GM13977 (cell line): Measurements from ENCODE around the gene PTPN7.

Experiments
- DNase-seq: peaks from one replicate; pipeline ENCODE4 v3.0.0; 2012; ENCODE audit warnings: low spot score
- in situ Hi-C: fragments of 300-500 bp; cut with MboI; formaldehyde crosslinking; loops from one replicate; pipeline ENCODE4 v1.12.0; 2022; ENCODE audit warnings: low sequenced_read_pairs, low pct_unique_long_range_greater_than_20kb, mixed read lengths, inconsistent platforms; ENCODE audit not compliant: unreplicated experiment
- TF ChIP-seq, protein P1 (sequence below): IDR thresholded peaks from 2 replicates; pipeline ENCODE4 v1.5.1; 2012; ENCODE audit warnings: mild to moderate bottlenecking, control low read depth; ENCODE audit not compliant: insufficient read depth; ENCODE audit errors: extremely low read depth, missing control alignments

Gene PTPN7

GRCh38 chr1:202160377-202160940, at the start of gene PTPN7:
TSS of gene PTPN7 (minus strand) at chr1:202160602. CDS start at chr1:202159402, 1,200 bp downstream.
- in situ Hi-C loops: no loop called here
- peak; percentile 78 for DNase-seq
- TF ChIP-seq, protein P1, sequence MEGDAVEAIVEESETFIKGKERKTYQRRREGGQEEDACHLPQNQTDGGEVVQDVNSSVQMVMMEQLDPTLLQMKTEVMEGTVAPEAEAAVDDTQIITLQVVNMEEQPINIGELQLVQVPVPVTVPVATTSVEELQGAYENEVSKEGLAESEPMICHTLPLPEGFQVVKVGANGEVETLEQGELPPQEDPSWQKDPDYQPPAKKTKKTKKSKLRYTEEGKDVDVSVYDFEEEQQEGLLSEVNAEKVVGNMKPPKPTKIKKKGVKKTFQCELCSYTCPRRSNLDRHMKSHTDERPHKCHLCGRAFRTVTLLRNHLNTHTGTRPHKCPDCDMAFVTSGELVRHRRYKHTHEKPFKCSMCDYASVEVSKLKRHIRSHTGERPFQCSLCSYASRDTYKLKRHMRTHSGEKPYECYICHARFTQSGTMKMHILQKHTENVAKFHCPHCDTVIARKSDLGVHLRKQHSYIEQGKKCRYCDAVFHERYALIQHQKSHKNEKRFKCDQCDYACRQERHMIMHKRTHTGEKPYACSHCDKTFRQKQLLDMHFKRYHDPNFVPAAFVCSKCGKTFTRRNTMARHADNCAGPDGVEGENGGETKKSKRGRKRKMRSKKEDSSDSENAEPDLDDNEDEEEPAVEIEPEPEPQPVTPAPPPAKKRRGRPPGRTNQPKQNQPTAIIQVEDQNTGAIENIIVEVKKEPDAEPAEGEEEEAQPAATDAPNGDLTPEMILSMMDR: peak; percentile 68

GRCh38 chr1:202208351-202208857, 48.0 kb upstream of the PTPN7 start:
- TF ChIP-seq, protein P1: no peak
- in situ Hi-C loops: no loop called here
- no peak for DNase-seq

GRCh38 chr1:202207292-202207691, 46.9 kb upstream of the PTPN7 start:
- in situ Hi-C loops: no loop called here
- DNase-seq: no peak
- TF ChIP-seq, protein P1: no peak

DNA sequence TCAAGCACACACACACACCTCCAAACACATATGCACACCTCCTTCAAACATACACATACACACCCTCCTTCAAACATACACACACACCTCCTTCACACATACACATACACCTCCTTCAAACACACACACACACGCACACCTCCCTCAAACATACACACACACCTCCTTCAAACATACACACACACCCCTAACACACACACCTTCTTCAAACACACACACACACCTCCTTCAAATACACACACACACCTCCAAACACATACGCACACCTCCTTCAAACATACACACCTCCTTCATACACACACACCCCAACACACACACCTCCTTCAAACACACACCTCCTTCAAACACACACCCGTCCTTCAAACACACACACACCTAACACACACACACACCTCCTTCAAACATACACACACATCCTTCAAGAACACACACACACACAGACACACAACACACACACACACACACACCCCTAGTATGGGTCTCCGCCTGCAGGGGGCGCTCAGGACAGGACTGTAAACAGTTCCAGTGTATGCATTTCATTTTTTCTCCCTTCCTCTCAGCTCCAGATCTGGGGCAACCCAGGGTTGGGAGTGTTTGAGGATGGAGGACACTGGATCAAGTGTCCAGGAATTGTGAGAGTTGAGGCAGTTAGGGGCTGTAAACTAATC, 45.3 kb upstream of the PTPN7 start:
- in situ Hi-C loops: no loop called here
- TF ChIP-seq, protein P1: no peak

DNA sequence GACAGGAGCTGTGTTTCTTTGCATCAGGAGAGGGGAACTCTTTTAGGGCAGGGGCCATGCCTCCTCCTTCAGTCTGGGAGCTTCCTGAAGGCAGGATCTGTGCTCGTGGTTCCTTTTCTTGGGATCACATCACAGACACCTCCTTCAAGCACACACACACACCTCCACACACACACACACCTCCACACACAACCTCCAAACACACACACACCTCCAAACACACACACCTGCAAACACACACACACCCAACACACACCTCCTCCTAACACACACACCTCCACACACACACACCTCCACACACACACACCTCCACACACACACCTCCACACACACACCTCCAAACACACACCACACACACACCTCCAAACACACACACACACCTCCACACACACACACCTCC, 43.7 kb upstream of the PTPN7 start:
- TF ChIP-seq, protein P1: no peak
- no peak for DNase-seq
- in situ Hi-C loops: no loop called here

More for the DNA sequence above, 45.3 kb upstream of the PTPN7 start:
- DNase-seq: no peak

DNA sequence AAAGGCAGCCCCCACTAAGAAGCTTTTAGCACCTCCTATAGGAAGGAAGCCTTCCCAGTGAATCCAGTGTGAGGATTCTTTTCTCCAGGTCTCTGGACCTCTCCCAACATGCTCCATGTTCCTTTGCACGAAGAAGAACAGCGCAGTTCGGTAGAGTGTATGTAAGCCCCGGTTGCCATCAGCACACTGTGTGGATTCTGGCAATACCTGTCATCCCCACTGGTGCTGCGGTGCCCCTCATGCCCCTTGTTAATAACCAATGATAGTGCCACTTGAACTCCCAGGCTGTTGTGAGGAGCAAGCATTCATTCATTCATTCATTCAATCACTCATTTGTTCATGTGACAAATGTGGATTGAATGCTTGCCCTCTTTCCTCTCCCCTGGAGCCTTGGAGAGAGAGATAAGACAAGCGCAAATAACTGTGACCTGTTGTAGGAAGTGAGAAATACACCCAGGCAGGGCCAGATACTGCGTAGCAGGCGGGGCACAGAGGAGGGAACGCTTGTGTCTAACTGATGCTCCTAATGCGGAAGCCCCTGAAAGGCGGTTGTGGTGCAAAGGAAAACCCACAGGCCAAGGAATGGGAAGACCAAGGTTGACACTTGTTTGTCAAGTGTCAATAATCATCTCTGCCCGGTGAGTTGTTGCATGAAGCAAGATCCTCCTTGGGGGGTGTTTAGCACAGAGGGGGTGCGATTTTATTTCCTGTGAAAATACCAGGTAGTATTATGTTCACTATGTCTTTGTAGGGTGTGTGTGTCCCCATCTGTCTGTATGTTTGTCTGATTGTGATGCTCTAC, 43.0 kb upstream of the PTPN7 start:
- in situ Hi-C loops: no loop called here
- no peak for DNase-seq
- TF ChIP-seq, protein P1: no peak
